ENCODE data around the gene RPS14.
A peak's percentile ranks its signal among the peaks of the same experiment; 100 is the strongest.

The RPS14 gene

GRCh38 chr5:150448334-150448733, 1.2 kb downstream of the RPS14 start:
- H3K4me1 Mint-ChIP-seq (ENCODE audit: low read depth in 2 of 2) = peaks cover 23 to 35% of the 10 kb centered on the region in 2 donors
- peak overlapping the region; percentile 89 to 90 for H3K4me3 Mint-ChIP-seq
- peaks cover 65% of the 10 kb centered on the region for H3K36me3 Mint-ChIP-seq (ENCODE audit: insufficient read depth)
- H3K27ac Mint-ChIP-seq = peak overlapping the region; percentile 99
- no peak for ATAC-seq (replicated peaks)
- H3K27me3 Mint-ChIP-seq = no peaks in the 10 kb centered on the region
- H3K9me3 Mint-ChIP-seq = no peaks in the 10 kb centered on the region
- no peak for DNase-seq

GRCh38 chr5:150447188-150447587, 2.4 kb downstream of the RPS14 start:
- peak overlapping the region; percentile 99 for H3K27ac Mint-ChIP-seq
- ATAC-seq (replicated peaks) (no peak), DNase-seq (no peak)
- H3K27me3 Mint-ChIP-seq = no peaks in the 10 kb centered on the region
- H3K9me3 Mint-ChIP-seq = no peaks in the 10 kb centered on the region
- H3K4me3 Mint-ChIP-seq = peak overlapping the region in 1 of 2 donors; percentile 90
- peaks cover 23 to 37% of the 10 kb centered on the region in 2 donors for H3K4me1 Mint-ChIP-seq (ENCODE audit: low read depth in 2 of 2)
- H3K36me3 Mint-ChIP-seq (ENCODE audit: insufficient read depth) = peaks cover 71% of the 10 kb centered on the region

- Mint-ChIP-seq H3K4me1 (ENCODE audit: low read depth in 2 of 2) (peaks cover 23 to 37% of the 10 kb centered on the region in 2 donors), H3K27ac (peak overlapping the region; percentile 83 to 99), H3K4me3 (peak overlapping the region in 1 of 2 donors; percentile 37), H3K27me3 (no peaks in the 10 kb centered on the region), H3K36me3 (ENCODE audit: insufficient read depth) (peaks cover 75% of the 10 kb centered on the region), H3K9me3 (no peaks in the 10 kb centered on the region)
- ATAC-seq (replicated peaks) (no peak), DNase-seq (no peak)
Observed at GRCh38 chr5:150446583-150446982, 3.0 kb downstream of the RPS14 start.

GRCh38 chr5:150446088-150446487, 3.5 kb downstream of the RPS14 start:
- Mint-ChIP-seq H3K36me3 (ENCODE audit: insufficient read depth) (peaks cover 75% of the 10 kb centered on the region), H3K27ac (peak overlapping the region; percentile 83 to 99), H3K27me3 (no peaks in the 10 kb centered on the region), H3K4me3 (no peak overlapping the region), H3K4me1 (ENCODE audit: low read depth in 2 of 2) (peaks cover 23 to 37% of the 10 kb centered on the region in 2 donors), H3K9me3 (no peaks in the 10 kb centered on the region)
- DNase-seq (no peak), ATAC-seq (replicated peaks) (no peak)

GRCh38 chr5:150444770-150445169, 4.8 kb downstream of the RPS14 start:
- no peak overlapping the region for H3K27ac Mint-ChIP-seq
- H3K4me3 Mint-ChIP-seq = no peak overlapping the region
- H3K27me3 Mint-ChIP-seq = no peaks in the 10 kb centered on the region
- no peak for ATAC-seq (replicated peaks)
- H3K36me3 Mint-ChIP-seq (ENCODE audit: insufficient read depth) = peaks cover 76% of the 10 kb centered on the region
- no peak for DNase-seq
- H3K4me1 Mint-ChIP-seq (ENCODE audit: low read depth in 2 of 2) = peaks cover 23 to 37% of the 10 kb centered on the region in 2 donors
- no peaks in the 10 kb centered on the region for H3K9me3 Mint-ChIP-seq

GRCh38 chr5:150443242-150444075, 6.1 kb downstream of the RPS14 start:
- peaks cover 64% of the 10 kb centered on the region for H3K36me3 Mint-ChIP-seq (ENCODE audit: insufficient read depth)
- no peaks in the 10 kb centered on the region for H3K27me3 Mint-ChIP-seq
- DNase-seq = no peak
- H3K9me3 Mint-ChIP-seq = no peaks in the 10 kb centered on the region
- no peak overlapping the region for H3K4me3 Mint-ChIP-seq
- no peak for ATAC-seq (replicated peaks)
- H3K4me1 Mint-ChIP-seq (ENCODE audit: low read depth in 2 of 2) = peaks cover 17 to 31% of the 10 kb centered on the region in 2 donors
- H3K27ac Mint-ChIP-seq = peak overlapping the region; percentile 4 to 74

GRCh38 chr5:150442699-150443080, 6.8 kb downstream of the RPS14 start:
- Mint-ChIP-seq H3K9me3 (no peaks in the 10 kb centered on the region), H3K36me3 (ENCODE audit: insufficient read depth) (peaks cover 56% of the 10 kb centered on the region), H3K4me3 (no peak overlapping the region), H3K4me1 (ENCODE audit: low read depth in 2 of 2) (peaks cover 9 to 23% of the 10 kb centered on the region in 2 donors), H3K27ac (no peak overlapping the region), H3K27me3 (no peaks in the 10 kb centered on the region)
- ATAC-seq (replicated peaks) (no peak), DNase-seq (no peak)

- ATAC-seq (replicated peaks) (no peak), DNase-seq (no peak)
- no peaks in the 10 kb centered on the region for H3K27me3 Mint-ChIP-seq
- no peak overlapping the region for H3K4me3 Mint-ChIP-seq
- peaks cover 8 to 17% of the 10 kb centered on the region in 2 donors for H3K4me1 Mint-ChIP-seq (ENCODE audit: low read depth in 2 of 2)
- no peaks in the 10 kb centered on the region for H3K9me3 Mint-ChIP-seq
- peaks cover 50% of the 10 kb centered on the region for H3K36me3 Mint-ChIP-seq (ENCODE audit: insufficient read depth)
- H3K27ac Mint-ChIP-seq = peak overlapping the region; percentile 44 to 58
Observed at GRCh38 chr5:150441813-150442698, 7.5 kb downstream of the RPS14 start.

- Mint-ChIP-seq H3K27me3 (no peaks in the 10 kb centered on the region), H3K4me3 (no peak overlapping the region), H3K9me3 (no peaks in the 10 kb centered on the region), H3K27ac (peak overlapping the region; percentile 44 to 58), H3K36me3 (ENCODE audit: insufficient read depth) (peaks cover 41% of the 10 kb centered on the region), H3K4me1 (ENCODE audit: low read depth in 2 of 2) (peaks cover 2 to 15% of the 10 kb centered on the region in 2 donors)
- DNase-seq = no peak
- no peak for ATAC-seq (replicated peaks)
Observed at GRCh38 chr5:150440948-150441812, 8.4 kb downstream of the RPS14 start.

GRCh38 chr5:150438873-150439546, 10.5 kb downstream of the RPS14 start:
- no peak for ATAC-seq (replicated peaks)
- no peak for DNase-seq
- peaks cover 5 to 18% of the 10 kb centered on the region in 2 donors for H3K4me1 Mint-ChIP-seq (ENCODE audit: low read depth in 2 of 2)
- no peak overlapping the region for H3K4me3 Mint-ChIP-seq
- no peak overlapping the region for H3K27ac Mint-ChIP-seq
- peaks cover 20% of the 10 kb centered on the region for H3K36me3 Mint-ChIP-seq (ENCODE audit: insufficient read depth)
- no peaks in the 10 kb centered on the region for H3K27me3 Mint-ChIP-seq
- no peaks in the 10 kb centered on the region for H3K9me3 Mint-ChIP-seq

- H3K4me1 Mint-ChIP-seq (ENCODE audit: low read depth in 2 of 2) = peaks cover 5 to 11% of the 10 kb centered on the region in 2 donors
- peak overlapping the region in 1 of 2 donors; percentile 54 for H3K4me3 Mint-ChIP-seq
- ATAC-seq (replicated peaks) (peak; percentile 99), DNase-seq (peak; percentile 91 to 94 (median 93))
- peaks cover 2% of the 10 kb centered on the region for H3K36me3 Mint-ChIP-seq (ENCODE audit: insufficient read depth)
- H3K9me3 Mint-ChIP-seq = no peaks in the 10 kb centered on the region
- H3K27me3 Mint-ChIP-seq = no peaks in the 10 kb centered on the region
- peak overlapping the region; percentile 66 to 68 for H3K27ac Mint-ChIP-seq
Observed at GRCh38 chr5:150436141-150436680, 13.3 kb downstream of the RPS14 start.

- Mint-ChIP-seq H3K27me3 (peaks cover 0 to 4% of the 10 kb centered on the region in 2 donors), H3K4me3 (no peak overlapping the region), H3K4me1 (ENCODE audit: low read depth in 2 of 2) (peaks cover 6 to 11% of the 10 kb centered on the region in 2 donors), H3K36me3 (ENCODE audit: insufficient read depth) (no peaks in the 10 kb centered on the region), H3K9me3 (no peaks in the 10 kb centered on the region), H3K27ac (no peak overlapping the region)
- ATAC-seq (replicated peaks) (no peak), DNase-seq (no peak)
Observed at GRCh38 chr5:150434464-150434863, 15.1 kb downstream of the RPS14 start.
